ENCODE data around the gene RPL3. TPM values are rescaled to one million over a fixed set of nuclear protein-coding genes. Genes with fewer than 3 reads are reported as not detected.

Gene RPL3
- total RNA-seq, 1 experiment from 2014 or later, result 3,009 TPM

GRCh38 chr22:39352306-39352891 is 33.0 kb upstream of the RPL3 start:
- CTCF ChIA-PET, result interaction anchor here (0.9 to 4.1 kb wide), 5 partner anchors 9 to 177 kb away, joined by 3 to 20 read pairs (median 3); no protein-coding TSS in a partner anchor
- Mint-ChIP-seq H3K4me3 (no peak overlapping the region), H3K27me3 (ENCODE audit: low read depth) (peaks cover 5% of the 10 kb centered on the region), H3K9me3 (no peaks in the 10 kb centered on the region), H3K4me1 (peaks cover 27% of the 10 kb centered on the region), H3K36me3 (no peaks in the 10 kb centered on the region), H3K27ac (no peak overlapping the region)
- no peak for DNase-seq (ENCODE audit: low spot score)
- POLR2A ChIA-PET, result interaction anchor here (0.5 to 0.9 kb wide), 2 partner anchors 137 to 168 kb away, joined by 3 read pairs; partner anchors contain the start of gene ATF4
- no peak for TF ChIP-seq NFE2L1 (CRISPR knock-in tag; IDR thresholded peaks at IDR 0.05)
- TF ChIP-seq STAT6 (CRISPR knock-in tag; conservative IDR thresholded peaks at IDR 0.05; ENCODE audit: low read depth), result no peak
- no peak for TF ChIP-seq ZNF121 (CRISPR knock-in tag; IDR thresholded peaks at IDR 0.05)
- TF ChIP-seq FOXJ3 (CRISPR knock-in tag; IDR thresholded peaks at IDR 0.05; ENCODE audit: borderline replicate concordance), result no peak
- TF ChIP-seq MXD4 (CRISPR knock-in tag; IDR thresholded peaks at IDR 0.05; ENCODE audit: borderline replicate concordance), result no peak
- no peak for TF ChIP-seq E2F1 (CRISPR knock-in tag; IDR thresholded peaks at IDR 0.05)
- TF ChIP-seq CDX4 (CRISPR knock-in tag; IDR thresholded peaks at IDR 0.05; ENCODE audit: borderline replicate concordance), result no peak
- no peak for TF ChIP-seq ZNF423 (CRISPR knock-in tag; IDR thresholded peaks at IDR 0.05)
- no peak for TF ChIP-seq ERG (CRISPR knock-in tag; IDR thresholded peaks at IDR 0.05)
- no peak for TF ChIP-seq ATF1 (CRISPR knock-in tag; IDR thresholded peaks at IDR 0.05)
- TF ChIP-seq KAT7 (CRISPR knock-in tag; IDR thresholded peaks at IDR 0.05; ENCODE audit: borderline replicate concordance), result no peak
- TF ChIP-seq AR (CRISPR knock-in tag; IDR thresholded peaks at IDR 0.05), result no peak
- TF ChIP-seq ZSCAN18 (CRISPR knock-in tag; IDR thresholded peaks at IDR 0.05), result no peak
- no peak for TF ChIP-seq ETV6 (CRISPR knock-in tag; IDR thresholded peaks at IDR 0.05)
- no peak for TF ChIP-seq TCF7 (CRISPR knock-in tag; IDR thresholded peaks at IDR 0.05; ENCODE audit: low read depth)
- TF ChIP-seq PRDM15 (CRISPR knock-in tag; IDR thresholded peaks at IDR 0.05), result no peak
- no peak for TF ChIP-seq GTF2I (CRISPR knock-in tag; conservative IDR thresholded peaks at IDR 0.05)
- no peak for TF ChIP-seq ZNF671 (CRISPR knock-in tag; IDR thresholded peaks at IDR 0.05)
- no peak for TF ChIP-seq ZNF512 (CRISPR knock-in tag; IDR thresholded peaks at IDR 0.05; ENCODE audit: borderline replicate concordance)
- TF ChIP-seq ELF4 (CRISPR knock-in tag; IDR thresholded peaks at IDR 0.05; ENCODE audit: low read depth), result no peak
- no peak for ATAC-seq
